NT2/D1 (cell line): ENCODE measurements around the gene SH3BP2.

Experiments used
- YY1 ChIP-seq: IDR thresholded peaks from 2 replicates; pipeline ENCODE4 v1.6.1; 2011; ENCODE audit not compliant: insufficient read length, insufficient read depth
- ZNF274 ChIP-seq: IDR thresholded peaks from 2 replicates; pipeline ENCODE4 v1.6.1; 2011; ENCODE audit warnings: mild to moderate bottlenecking, low read depth, low read length

DNA sequence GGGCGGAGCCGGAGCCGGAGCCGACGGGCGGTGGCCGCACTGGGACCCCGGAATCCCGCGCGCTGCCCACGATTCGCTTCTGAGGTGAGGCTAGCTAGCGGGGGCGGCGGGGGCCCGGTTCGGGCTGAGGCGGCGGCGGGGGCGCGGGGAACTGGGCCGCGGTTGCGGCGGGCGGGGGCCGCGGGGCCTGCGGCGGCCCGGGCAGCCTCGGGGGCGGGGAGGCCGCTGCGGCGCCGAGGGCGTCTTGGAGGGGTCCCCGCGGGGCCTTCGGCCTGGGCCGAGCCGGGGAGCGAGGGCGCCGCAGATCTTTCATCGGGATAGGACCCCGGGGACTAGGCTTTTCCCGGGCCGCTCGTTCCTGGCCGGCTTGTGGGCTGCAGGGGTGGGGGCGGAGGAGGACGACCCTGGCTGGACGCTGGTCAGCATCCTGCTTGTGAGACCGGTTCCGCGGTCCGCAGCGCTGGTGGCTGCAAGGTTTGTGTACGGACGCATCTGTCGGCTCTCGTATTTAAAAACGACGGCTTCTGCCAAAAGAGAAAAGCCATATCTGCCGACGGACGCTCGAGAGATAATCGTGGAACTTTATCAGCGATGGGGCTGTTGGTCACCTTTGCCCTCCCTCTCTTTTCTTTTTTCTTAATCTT, 51.2 kb downstream of the SH3BP2 start:
- TF ChIP-seq ZNF274 (no peak), YY1 (no peak)
